H1 (cell line): ENCODE data around the gene B3GALT4.

ENCODE experiments used
- CHD2 ChIP-seq: IDR thresholded peaks from 2 replicates; pipeline ENCODE4 v1.6.1; 2012; ENCODE audit warnings: low read length, improper control_type of control experiment
- CREB1 ChIP-seq: IDR thresholded peaks from 2 replicates; pipeline ENCODE4 v1.6.1; 2012; ENCODE audit warnings: inconsistent platforms
- RFX5 ChIP-seq: IDR thresholded peaks from 2 replicates; pipeline ENCODE4 v1.6.1; 2011; ENCODE audit warnings: low read depth, low read length, improper control_type of control experiment, borderline replicate concordance
- TF ChIP-seq, protein P1 (sequence below), 3 experiments: IDR thresholded peaks; 1 replicate in 2 of 3; 2 replicates in 1 of 3; pipeline versions ENCODE4 v1.5.1 to v1.6.1; 2011; ENCODE audit warnings: low read length in 3 of 3, mild to moderate bottlenecking in 3 of 3, inconsistent platforms in 2 of 3, low read depth in 1 of 3, moderate library complexity in 1 of 3; ENCODE audit not compliant: insufficient read depth in 1 of 3; ENCODE audit errors: control extremely low read depth in 1 of 3

DNA sequence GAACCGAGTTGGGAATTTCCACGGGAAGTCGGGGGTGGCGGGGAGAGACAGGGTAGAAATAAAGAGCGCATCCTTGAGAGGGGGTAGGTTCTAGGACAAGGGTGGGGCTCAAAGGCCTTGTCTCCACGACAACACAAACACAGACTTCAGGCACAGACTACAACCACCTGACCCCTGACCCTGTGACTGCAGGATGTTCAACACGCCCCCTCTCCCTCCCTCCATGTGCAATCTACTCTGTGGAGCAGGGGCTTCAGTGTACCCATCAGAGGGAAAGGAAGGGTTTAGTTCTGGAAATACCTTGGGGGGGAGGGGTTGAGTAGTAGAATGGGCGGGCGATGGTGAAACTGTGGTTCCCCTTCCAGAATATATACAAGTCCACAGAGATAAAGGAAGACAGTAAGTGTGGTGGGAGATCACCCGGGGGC lies 37.6 kb downstream of the B3GALT4 start:
- TF ChIP-seq RFX5 (no peak), CHD2 (no peak), CREB1 (no peak)
- TF ChIP-seq, protein P1, sequence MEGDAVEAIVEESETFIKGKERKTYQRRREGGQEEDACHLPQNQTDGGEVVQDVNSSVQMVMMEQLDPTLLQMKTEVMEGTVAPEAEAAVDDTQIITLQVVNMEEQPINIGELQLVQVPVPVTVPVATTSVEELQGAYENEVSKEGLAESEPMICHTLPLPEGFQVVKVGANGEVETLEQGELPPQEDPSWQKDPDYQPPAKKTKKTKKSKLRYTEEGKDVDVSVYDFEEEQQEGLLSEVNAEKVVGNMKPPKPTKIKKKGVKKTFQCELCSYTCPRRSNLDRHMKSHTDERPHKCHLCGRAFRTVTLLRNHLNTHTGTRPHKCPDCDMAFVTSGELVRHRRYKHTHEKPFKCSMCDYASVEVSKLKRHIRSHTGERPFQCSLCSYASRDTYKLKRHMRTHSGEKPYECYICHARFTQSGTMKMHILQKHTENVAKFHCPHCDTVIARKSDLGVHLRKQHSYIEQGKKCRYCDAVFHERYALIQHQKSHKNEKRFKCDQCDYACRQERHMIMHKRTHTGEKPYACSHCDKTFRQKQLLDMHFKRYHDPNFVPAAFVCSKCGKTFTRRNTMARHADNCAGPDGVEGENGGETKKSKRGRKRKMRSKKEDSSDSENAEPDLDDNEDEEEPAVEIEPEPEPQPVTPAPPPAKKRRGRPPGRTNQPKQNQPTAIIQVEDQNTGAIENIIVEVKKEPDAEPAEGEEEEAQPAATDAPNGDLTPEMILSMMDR (IDR thresholded peaks at IDR 0.05; ENCODE audit: control extremely low read depth in 1 of 3, insufficient read depth in 1 of 3, low read depth in 1 of 3, low read length in 3 of 3) = no peak
